ENCODE results near the gene ZKSCAN2. TPM values are rescaled to one million over a fixed set of nuclear protein-coding genes. Genes with fewer than 3 reads are reported as not detected.

Gene ZKSCAN2
- total and polyA plus RNA-seq, 3 donors from 2014 or later, result 10.3 to 18.8 (median 17.4) TPM

GRCh38 chr16:25192096-25192495 is 65.5 kb downstream of the ZKSCAN2 start:
- 59 to 70% methylated on average over 6 of the region's 6 CpGs for WGBS, 2 donors
- no peak overlapping the region for H3K27ac ChIP-seq
- intact Hi-C loops (cut with DNase I; ENCODE audit: low total_unique reads), result no loop called here
- no peaks in the 10 kb centered on the region for H3K36me3 ChIP-seq (ENCODE audit: low read depth, missing control alignments)
- no peaks in the 10 kb centered on the region for H3K27me3 ChIP-seq
- TF ChIP-seq CTCF (IDR thresholded peaks at IDR 0.05), result no peak
- no peak for TF ChIP-seq POLR2A (IDR thresholded peaks at IDR 0.05)
- no peak overlapping the region for H3K4me3 ChIP-seq
- H3K9me3 ChIP-seq, result no peaks in the 10 kb centered on the region
- DNase-seq, result no peak
- H3K4me1 ChIP-seq, result no peaks in the 10 kb centered on the region

GRCh38 chr16:25189305-25189704 is 68.3 kb downstream of the ZKSCAN2 start:
- TF ChIP-seq CTCF (IDR thresholded peaks at IDR 0.05) (no peak), POLR2A (IDR thresholded peaks at IDR 0.05) (no peak)
- H3K4me3 ChIP-seq, result no peak overlapping the region
- H3K4me1 ChIP-seq, result no peaks in the 10 kb centered on the region
- no peaks in the 10 kb centered on the region for H3K27me3 ChIP-seq
- no peak overlapping the region for H3K27ac ChIP-seq
- DNase-seq, result no peak
- intact Hi-C loops (cut with DNase I; ENCODE audit: low total_unique reads), result no loop called here
- no peaks in the 10 kb centered on the region for H3K9me3 ChIP-seq
- H3K36me3 ChIP-seq (ENCODE audit: low read depth, missing control alignments), result no peaks in the 10 kb centered on the region
- 96 to 97% methylated on average over 6 of the region's 6 CpGs for WGBS, 2 donors

GRCh38 chr16:25187491-25187795 is 70.2 kb downstream of the ZKSCAN2 start:
- H3K27ac ChIP-seq, result no peak overlapping the region
- no peak overlapping the region for H3K4me3 ChIP-seq
- 95 to 97% methylated on average over 3 of the region's 3 CpGs for WGBS, 2 donors
- TF ChIP-seq CTCF (IDR thresholded peaks at IDR 0.05) (no peak), POLR2A (IDR thresholded peaks at IDR 0.05) (no peak)
- H3K36me3 ChIP-seq (ENCODE audit: low read depth, missing control alignments), result no peaks in the 10 kb centered on the region
- DNase-seq, result no peak
- H3K27me3 ChIP-seq, result no peaks in the 10 kb centered on the region
- intact Hi-C loops (cut with DNase I; ENCODE audit: low total_unique reads), result no loop called here
- H3K9me3 ChIP-seq, result no peaks in the 10 kb centered on the region
- H3K4me1 ChIP-seq, result no peaks in the 10 kb centered on the region

Other genes with a start within 250 kb of the ZKSCAN2 start
- 100 to 1,000 TPM; 123 to 124 TPM for gene ARHGAP17, start 242.5 kb downstream of the ZKSCAN2 start, total RNA-seq
- 62.7 TPM for gene ARHGAP17, start 242.5 kb downstream of the ZKSCAN2 start, polyA plus RNA-seq (ENCODE audit: insufficient read depth, low read depth, low replicate concordance)
- gene LCMT1, start 146.1 kb downstream of the ZKSCAN2 start, total RNA-seq, result 100 to 1,000 TPM in 1 of 2 donors, 10 to 100 TPM in 1; 89.1 to 101 TPM
- 89.0 TPM for gene LCMT1, start 146.1 kb downstream of the ZKSCAN2 start, polyA plus RNA-seq (ENCODE audit: insufficient read depth, low read depth, low replicate concordance)
- gene AQP8, start 40.9 kb downstream of the ZKSCAN2 start, total RNA-seq, result under 1 TPM; 0.55 to 0.62 TPM
- 0.34 TPM for gene AQP8, start 40.9 kb downstream of the ZKSCAN2 start, polyA plus RNA-seq (ENCODE audit: insufficient read depth, low read depth, low replicate concordance)

Measured in testis (tissue), 3 donors.